Subcutaneous adipose tissue (tissue), 4 donors: ENCODE results near the gene COBLL1. TPM values are rescaled to one million over a fixed set of nuclear protein-coding genes. Genes with fewer than 3 reads are reported as not detected.

Experiments used
- total RNA-seq, 4 donors: library from RNA; depleted of rRNA; stranded (reverse); fragments of >200 nt; gene quantifications; one replicate each; pipeline ENCODE4 v1.1.0, GENCODE V29; 2016
- TF ChIP-seq, protein P1 (sequence below): fragments of 450-650 bp; IDR thresholded peaks from one replicate; pipeline ENCODE4 v1.5.1; 2016; ENCODE audit warnings: low read depth, mild to moderate bottlenecking, control low read depth, antibody characterized with exemption, moderate library complexity

Gene COBLL1
- total RNA-seq, 4 donors from 2014 or later = 38.4 to 123 (median 91.5) TPM

DNA sequence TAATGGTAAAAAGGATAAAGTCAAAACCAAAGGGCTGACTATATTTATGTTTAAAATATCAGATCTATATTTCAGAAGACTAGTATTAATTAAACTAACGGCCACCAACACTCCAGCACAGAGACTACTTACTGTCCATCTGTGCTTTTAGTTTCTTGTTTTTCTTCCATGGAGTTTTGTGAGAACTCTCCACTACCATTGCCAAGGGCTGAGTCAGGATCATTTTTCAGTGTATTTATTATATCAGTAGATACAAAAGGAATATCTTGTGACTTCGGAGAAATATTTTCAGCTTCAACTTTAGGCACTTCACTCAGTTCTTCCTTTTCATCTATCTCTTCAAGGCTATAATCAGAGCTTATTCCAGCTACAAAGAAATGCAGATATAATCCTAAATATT, 141.2 kb downstream of the COBLL1 start:
- TF ChIP-seq, protein P1, sequence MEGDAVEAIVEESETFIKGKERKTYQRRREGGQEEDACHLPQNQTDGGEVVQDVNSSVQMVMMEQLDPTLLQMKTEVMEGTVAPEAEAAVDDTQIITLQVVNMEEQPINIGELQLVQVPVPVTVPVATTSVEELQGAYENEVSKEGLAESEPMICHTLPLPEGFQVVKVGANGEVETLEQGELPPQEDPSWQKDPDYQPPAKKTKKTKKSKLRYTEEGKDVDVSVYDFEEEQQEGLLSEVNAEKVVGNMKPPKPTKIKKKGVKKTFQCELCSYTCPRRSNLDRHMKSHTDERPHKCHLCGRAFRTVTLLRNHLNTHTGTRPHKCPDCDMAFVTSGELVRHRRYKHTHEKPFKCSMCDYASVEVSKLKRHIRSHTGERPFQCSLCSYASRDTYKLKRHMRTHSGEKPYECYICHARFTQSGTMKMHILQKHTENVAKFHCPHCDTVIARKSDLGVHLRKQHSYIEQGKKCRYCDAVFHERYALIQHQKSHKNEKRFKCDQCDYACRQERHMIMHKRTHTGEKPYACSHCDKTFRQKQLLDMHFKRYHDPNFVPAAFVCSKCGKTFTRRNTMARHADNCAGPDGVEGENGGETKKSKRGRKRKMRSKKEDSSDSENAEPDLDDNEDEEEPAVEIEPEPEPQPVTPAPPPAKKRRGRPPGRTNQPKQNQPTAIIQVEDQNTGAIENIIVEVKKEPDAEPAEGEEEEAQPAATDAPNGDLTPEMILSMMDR = no peak

DNA sequence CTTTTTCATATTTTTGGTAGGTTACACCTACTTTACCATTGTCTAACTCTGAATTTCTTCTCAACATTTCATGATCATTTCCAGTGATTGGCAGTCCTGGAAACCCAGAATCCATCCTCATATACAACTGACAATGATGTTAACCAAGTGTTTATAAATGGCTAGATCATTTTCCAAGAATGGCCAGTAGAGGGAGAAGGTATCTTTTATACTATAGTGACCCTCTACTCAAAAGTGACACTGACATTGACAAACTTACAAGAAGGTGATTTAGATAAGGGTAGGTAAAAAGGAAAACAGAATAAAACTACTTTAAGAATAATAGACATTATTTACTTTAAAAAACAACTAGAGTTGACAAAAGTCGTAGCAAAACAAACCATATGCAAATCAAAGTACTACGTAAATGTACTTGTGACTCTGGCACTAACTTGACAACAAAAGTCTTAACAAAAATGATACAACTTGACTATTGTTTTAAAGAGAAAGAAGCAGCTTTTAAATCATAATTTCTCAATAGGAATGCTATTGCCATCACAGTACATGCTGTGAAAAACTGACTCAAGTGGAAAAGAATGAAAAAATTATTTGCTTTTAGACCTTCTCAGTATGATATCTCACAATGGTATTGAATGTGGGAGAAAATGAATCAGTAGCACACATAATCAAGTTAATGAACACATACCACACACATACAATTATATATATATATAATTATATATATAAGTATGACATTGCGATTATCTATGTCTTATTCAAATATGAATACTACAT, 143.7 kb downstream of the COBLL1 start:
- TF ChIP-seq, protein P1 = no peak

DNA sequence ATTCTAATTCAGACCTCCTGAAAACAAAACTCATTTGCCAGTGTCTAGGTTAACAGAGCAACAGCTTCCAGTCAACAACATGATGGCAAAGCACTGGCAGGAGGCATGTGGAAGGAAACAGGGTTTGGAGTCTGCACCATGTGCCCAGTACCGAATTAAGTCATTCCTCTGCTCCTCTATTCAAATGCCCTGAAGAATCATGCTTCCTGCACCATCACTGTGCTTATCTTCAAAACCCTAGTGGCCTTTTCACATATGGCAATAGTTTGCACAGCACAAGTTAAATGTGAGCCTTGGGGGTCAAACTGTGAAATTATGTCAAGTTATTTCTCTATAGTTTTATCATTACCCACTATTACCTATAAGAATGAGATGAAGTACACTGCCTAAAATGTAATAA, 145.0 kb downstream of the COBLL1 start:
- TF ChIP-seq, protein P1 = no peak

DNA sequence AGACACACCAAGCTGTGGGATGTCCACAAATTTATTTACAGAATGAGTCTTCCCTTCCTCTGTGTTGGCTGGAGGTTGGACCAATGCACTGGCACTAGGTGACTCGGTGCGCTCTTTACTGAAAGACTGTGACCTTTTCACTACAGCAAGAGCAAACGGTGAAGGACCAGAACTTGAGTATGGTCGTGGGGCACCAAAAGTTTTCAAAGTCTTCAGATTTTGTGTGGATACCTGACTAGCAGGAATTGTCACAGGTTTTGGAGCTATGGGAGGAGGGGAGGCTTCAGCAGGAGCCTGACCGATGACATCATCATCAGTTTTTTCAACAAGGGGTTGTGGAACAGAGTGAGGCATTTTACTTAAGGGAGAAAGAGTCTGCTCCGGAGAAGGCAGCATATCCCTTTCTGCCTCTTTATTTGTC, 147.3 kb downstream of the COBLL1 start:
- TF ChIP-seq, protein P1 = no peak

DNA sequence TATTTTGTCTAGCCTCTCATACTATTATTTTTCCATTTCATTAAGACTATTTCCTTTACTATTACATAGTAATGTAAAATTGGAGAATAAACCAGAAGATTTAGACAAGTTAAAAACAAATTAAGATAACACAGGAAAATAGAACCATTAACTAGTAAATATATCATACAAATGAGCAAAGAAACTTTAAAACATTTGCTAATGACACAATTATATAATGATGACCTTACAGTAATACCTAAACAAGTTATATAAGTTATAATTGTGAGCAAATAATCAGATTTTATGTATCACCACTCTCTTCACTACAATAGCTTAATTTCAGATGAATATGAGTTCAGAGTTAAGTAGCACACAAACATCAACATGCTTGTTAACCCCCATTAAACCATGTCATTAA, 147.8 kb downstream of the COBLL1 start:
- TF ChIP-seq, protein P1 = no peak

DNA sequence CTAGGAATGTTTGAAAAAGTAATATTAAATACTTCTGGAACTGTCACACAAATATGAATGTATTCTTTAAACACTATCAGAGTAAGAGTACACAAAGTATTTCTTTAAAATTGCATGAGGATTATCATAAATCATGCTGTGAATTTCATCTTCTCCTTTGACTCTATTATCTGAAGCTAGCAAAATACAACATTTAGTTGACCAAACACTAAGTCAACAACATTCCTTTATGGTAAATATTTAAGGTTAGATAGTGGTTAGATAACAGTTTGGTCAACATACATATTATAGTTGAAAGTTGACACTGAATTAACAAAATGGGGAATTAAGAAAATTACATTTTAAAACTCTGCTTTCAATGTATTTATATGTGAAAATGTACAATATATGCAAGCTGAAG, 148.2 kb downstream of the COBLL1 start:
- TF ChIP-seq, protein P1 = no peak

DNA sequence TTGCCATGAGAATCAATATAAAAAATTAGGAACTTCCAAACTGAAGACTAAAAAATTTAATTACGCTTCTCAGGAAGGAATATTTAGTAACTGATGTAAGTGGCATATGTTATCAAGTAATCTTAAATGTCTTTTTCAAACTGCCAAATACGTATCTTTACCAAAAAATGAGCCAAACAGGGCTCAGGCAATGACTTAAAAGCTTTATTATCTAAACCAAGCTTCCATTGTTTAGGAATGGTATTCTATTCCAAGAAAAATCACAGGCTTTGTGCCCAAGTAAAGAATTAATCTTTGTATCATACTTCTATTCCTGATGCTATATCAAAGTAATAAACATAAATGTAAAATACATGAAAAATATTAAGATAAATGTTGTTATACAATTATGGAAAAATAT, 148.7 kb downstream of the COBLL1 start:
- TF ChIP-seq, protein P1 = no peak
